Heart right ventricle (tissue), 16 donors: ENCODE data around the gene KCNQ1. TPM values are rescaled to one million over a fixed set of nuclear protein-coding genes. Genes with fewer than 3 reads are reported as not detected.

Source experiments
- ATAC-seq, 8 donors: fragments of 200-7000 bp; cut with Tn5 transposase; one replicate each; pipeline ENCODE4 v1.9.1; 2020; ENCODE audit warnings: mild to moderate bottlenecking in 8 of 8, moderate library complexity in 8 of 8, moderate number of reproducible peaks in 1 of 8
- DNase-seq, 2 donors: peaks; one replicate each; pipeline ENCODE4 v3.0.0-alpha.2; 2020
- H3K27ac ChIP-seq, 10 donors: fragments of 200-600 bp; sonication (generic) in 2 of 10; one replicate each; pipeline versions ENCODE4 v1.5.0 to v1.8.0; 2020 to 2022; ENCODE audit warnings: mild to moderate bottlenecking in 3 of 10
- H3K27me3 ChIP-seq, 7 donors: fragments of 200-600 bp; one replicate each; pipeline ENCODE4 v1.8.0; 2021 to 2022; ENCODE audit warnings: mild to moderate bottlenecking in 2 of 7
- H3K36me3 ChIP-seq, 9 donors: fragments of 200-600 bp; sonication (generic) in 1 of 9; one replicate each; pipeline versions ENCODE4 v1.5.0 to v1.8.0; 2020 to 2022; ENCODE audit warnings: mild to moderate bottlenecking in 2 of 9
- H3K4me1 ChIP-seq, 9 donors: fragments of 200-600 bp; sonication (generic) in 1 of 9; one replicate each; pipeline versions ENCODE4 v1.5.0 to v1.8.0; 2020 to 2022; ENCODE audit warnings: mild to moderate bottlenecking in 4 of 9
- H3K4me3 ChIP-seq, 10 donors: fragments of 200-600 bp; sonication (generic) in 2 of 10; one replicate each; pipeline versions ENCODE4 v1.5.0 to v1.8.0; 2020 to 2022; ENCODE audit warnings: mild to moderate bottlenecking in 7 of 10, moderate library complexity in 2 of 10
- H3K9me3 ChIP-seq, 11 donors: fragments of 200-600 bp in 10 of 11; sonication (generic) in 2 of 11; one replicate each; pipeline versions ENCODE4 v1.5.0 to v1.8.0; 2013 to 2022; ENCODE audit warnings: mild to moderate bottlenecking in 2 of 11, control low read depth in 1 of 11, moderate library complexity in 1 of 11
- WGBS, 2 donors: extraction: QIAGEN DNeasy Blood & Tissue Kit; methylation state at CpG; one replicate each; pipeline ENCODE4 v1.1.7; 2013; ENCODE audit warnings: inconsistent platforms in 1 of 2; 5-methylcytosine and 5-hydroxymethylcytosine counted together
- intact Hi-C, 10 donors: fragments of 100-400 bp; cut with DNase I; formaldehyde crosslinking; loops; one replicate each; pipeline versions ENCODE4 v1.11.1 to v1.14.2; 2022
- polyA plus RNA-seq, 2 donors: library from polyadenylated mRNA; stranded (reverse); fragments of 200-250 nt; gene quantifications; one replicate each; pipeline ENCODE4 v1.2.3, GENCODE V29; 2013
- total RNA-seq, 10 donors: library from RNA; stranded (reverse); fragmentation: NEBNext Ultra II Directional in 3 of 10; extraction: Animal tissue kit (Norgen Biotek cat#: 25700) in 3 of 10; gene quantifications; one replicate each; pipeline versions ENCODE4 v1.2.1 to v1.2.4, GENCODE V29; 2021 to 2023
- TF ChIP-seq, protein P1 (sequence below), 9 donors: fragments of 200-600 bp; sonication (generic) in 2 of 9; IDR thresholded peaks; one replicate each; pipeline versions ENCODE4 v1.5.0 to v1.8.0; 2021 to 2022; ENCODE audit warnings: antibody characterized with exemption in 9 of 9, mild to moderate bottlenecking in 5 of 9, moderate library complexity in 1 of 9
- donor health status: Arrhythmogenic right ventricular cardiomyopathy.
- donor health status: ischemic (EF 13 %, LVEDD 7.1; RV severe dilation, severe dysfunction).
- donor health status: healthy with polysubstance abuse.
- donor health status: DM: no; HTN: yes; CAD: no.
- donor health status: DM: no; HTN: no; CAD: no.
- donor health status: ischemic (EF 25% LVEDD 6.9; RV normal size, moderate dysfunction).
- donor health status: ischemic (EF 25% LVEDD 5.7; RV mildly dilated, moderate dysfunction).
- donor health status: healthy.
- donor health status: DM: yes; HTN: yes; CAD: no.
- donor health status: Ischemic cardiomyopathy.
- donor health status: ischemic (EF 35%, LVEDD 5.7; RV mildly dilated, moderate dysfunction).
- donor health status: nonischemic (EF 11% LVEDD 7.7; RV severe dilation, severe dysfunction).
- donor health status: DM: yes; HTN: yes; CAD: no.
- donor health status: PGD.
- donor health status: ischemic (EF 29% LVEDD 5.4; RV normal size, mild dysfunction).
- donor health status: nonischemic (EF 23%, LVEDD 6.1; RV moderate dilation, normal function).

The KCNQ1 gene
- total and polyA plus RNA-seq, 12 donors: 19.9 to 48.2 (median 33.7) TPM

DNA sequence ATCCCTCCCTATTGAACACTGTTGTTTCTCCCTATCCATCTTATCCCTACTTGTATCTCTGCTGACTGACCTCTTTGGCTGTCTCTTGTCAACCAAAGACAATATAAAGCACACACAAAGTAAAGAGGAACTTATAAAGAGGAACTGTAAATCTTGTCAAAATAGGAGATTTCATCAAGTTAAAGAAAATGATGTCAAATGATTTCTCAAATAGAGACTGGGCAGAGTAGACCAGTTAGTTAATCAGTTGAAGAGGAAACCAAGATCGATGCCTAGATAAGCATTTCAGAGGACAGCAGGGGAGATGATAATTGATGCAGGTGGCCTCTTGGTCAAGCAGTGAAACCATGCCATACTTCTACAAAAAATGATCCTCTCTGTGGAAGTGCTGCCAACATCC is 232.3 kb downstream of the KCNQ1 start:
- no peaks in the 10 kb centered on the region for H3K27me3 ChIP-seq
- H3K27ac ChIP-seq: no peak overlapping the region
- DNase-seq (no peak), ATAC-seq (no peak)
- H3K4me3 ChIP-seq: no peak overlapping the region
- TF ChIP-seq, protein P1, sequence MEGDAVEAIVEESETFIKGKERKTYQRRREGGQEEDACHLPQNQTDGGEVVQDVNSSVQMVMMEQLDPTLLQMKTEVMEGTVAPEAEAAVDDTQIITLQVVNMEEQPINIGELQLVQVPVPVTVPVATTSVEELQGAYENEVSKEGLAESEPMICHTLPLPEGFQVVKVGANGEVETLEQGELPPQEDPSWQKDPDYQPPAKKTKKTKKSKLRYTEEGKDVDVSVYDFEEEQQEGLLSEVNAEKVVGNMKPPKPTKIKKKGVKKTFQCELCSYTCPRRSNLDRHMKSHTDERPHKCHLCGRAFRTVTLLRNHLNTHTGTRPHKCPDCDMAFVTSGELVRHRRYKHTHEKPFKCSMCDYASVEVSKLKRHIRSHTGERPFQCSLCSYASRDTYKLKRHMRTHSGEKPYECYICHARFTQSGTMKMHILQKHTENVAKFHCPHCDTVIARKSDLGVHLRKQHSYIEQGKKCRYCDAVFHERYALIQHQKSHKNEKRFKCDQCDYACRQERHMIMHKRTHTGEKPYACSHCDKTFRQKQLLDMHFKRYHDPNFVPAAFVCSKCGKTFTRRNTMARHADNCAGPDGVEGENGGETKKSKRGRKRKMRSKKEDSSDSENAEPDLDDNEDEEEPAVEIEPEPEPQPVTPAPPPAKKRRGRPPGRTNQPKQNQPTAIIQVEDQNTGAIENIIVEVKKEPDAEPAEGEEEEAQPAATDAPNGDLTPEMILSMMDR (IDR thresholded peaks at IDR 0.05): no peak
- no peaks in the 10 kb centered on the region for H3K9me3 ChIP-seq
- 53 to 67% methylated on average over 1 of the region's 1 CpG for WGBS, 2 donors
- no peaks in the 10 kb centered on the region for H3K36me3 ChIP-seq
- peaks cover 0 to 50% (median 26%) of the 10 kb centered on the region in 9 donors for H3K4me1 ChIP-seq
- intact Hi-C loops: loop anchor here in 1 of 10 donors (10.0 kb wide), 1 partner anchor 132 kb away; no protein-coding TSS in a partner anchor

DNA sequence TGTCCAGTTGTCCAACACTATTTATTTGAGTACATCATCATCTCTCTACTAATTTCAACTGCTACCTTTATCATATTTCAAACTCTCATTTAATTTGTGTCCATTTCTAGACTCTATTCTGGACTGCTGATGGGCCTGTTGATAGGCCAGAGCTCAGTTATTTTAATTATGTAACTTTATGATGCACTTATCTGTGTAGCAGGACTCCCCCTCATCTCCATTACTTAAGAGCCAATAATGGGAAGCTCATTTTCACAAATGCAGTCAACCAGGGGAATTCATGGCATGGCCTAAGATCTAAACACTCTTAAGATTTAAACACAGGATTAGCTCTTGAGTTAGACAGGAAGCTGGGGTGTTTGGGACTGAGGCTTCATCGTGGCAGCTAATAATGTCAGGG is 233.6 kb downstream of the KCNQ1 start:
- Histone ChIP-seq H3K4me1 (peaks cover 0 to 50% (median 25%) of the 10 kb centered on the region in 9 donors), H3K9me3 (no peaks in the 10 kb centered on the region), H3K27ac (no peak overlapping the region), H3K4me3 (no peak overlapping the region), H3K36me3 (peaks cover 0 to 4% (median 0%) of the 10 kb centered on the region in 9 donors), H3K27me3 (no peaks in the 10 kb centered on the region)
- intact Hi-C loops: loop anchor here in 1 of 10 donors (10.0 kb wide), 1 partner anchor 134 kb away; no protein-coding TSS in a partner anchor
- TF ChIP-seq, protein P1 (IDR thresholded peaks at IDR 0.05): no peak
- WGBS, 2 donors: 42 to 58% methylated on average over 1 of the region's 1 CpG
- no peak for ATAC-seq
- no peak for DNase-seq

DNA sequence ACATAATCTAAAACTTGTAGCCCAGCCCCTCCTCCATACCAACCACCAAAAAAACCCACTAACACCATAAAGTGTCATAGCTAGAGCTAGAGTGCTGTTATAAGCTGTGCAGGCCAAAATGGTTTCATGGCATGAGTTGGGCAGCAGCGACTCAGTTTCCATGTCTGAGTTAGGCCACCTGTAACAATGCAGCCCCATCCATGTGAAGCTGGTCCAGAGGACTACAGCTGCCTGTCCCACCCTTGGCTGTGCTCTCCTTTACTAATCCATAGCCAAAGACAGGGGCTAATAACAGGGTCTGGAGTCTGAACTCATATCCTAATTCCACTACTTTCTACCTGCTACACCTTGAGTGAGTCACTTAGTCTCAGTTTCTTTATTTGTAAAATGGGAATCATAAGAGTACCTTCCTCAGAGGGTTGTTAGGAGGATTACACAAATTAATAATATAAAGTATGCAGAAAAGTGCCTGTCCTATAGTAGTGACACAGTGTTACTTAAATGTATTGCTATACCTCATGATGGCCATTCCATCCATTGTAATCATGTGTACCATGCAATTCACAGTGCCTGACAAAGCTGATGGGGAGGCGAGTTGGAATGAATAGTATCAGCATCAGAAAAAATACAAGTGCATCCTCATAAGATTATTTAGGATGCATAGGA is 234.3 kb downstream of the KCNQ1 start:
- Histone ChIP-seq H3K27me3 (no peaks in the 10 kb centered on the region), H3K27ac (no peak overlapping the region), H3K4me3 (no peak overlapping the region), H3K4me1 (peaks cover 0 to 46% (median 18%) of the 10 kb centered on the region in 9 donors), H3K36me3 (peaks cover 0 to 4% (median 0%) of the 10 kb centered on the region in 9 donors), H3K9me3 (no peaks in the 10 kb centered on the region)
- intact Hi-C loops: loop anchor here in 1 of 10 donors (10.0 kb wide), 1 partner anchor 134 kb away; no protein-coding TSS in a partner anchor
- DNase-seq (no peak), ATAC-seq (no peak)
- WGBS, 2 donors: 98% methylated on average over 2 of the region's 2 CpGs
- TF ChIP-seq, protein P1 (IDR thresholded peaks at IDR 0.05): no peak

DNA sequence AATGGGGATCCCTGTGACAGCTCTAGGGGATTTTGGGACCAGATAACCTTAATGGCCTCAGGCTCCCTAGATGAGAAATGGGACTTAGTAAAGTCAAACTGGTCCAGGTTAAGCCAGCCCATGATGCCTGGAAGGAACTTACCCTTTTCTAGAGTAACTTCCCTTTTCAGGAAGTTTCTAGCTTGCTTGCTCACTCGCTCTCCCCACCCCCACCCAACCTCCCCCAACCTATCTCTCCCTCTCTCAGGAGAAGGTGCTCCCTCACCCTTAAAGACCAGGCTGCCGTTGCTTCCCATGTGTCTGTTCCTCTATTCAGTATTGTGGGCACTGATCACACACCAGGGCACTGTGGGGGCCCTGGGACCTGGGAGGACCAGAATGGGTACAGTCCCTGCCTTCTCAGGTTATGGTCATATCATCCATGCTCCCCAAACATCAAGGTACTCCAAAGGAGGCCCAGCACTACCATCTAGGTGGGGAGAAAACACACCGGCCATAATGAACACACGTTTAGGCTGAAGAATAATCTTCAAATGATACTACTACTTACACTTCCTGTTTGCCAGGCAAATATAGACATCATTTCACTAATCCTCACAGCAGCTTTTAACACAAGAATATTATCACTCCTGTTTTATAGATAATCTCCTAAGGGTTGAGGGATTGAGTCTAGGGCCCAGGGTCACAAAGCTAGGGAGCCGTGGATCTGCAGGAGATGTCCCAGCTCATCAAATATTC is 236.8 kb downstream of the KCNQ1 start:
- intact Hi-C loops: no loop called here
- Histone ChIP-seq H3K27me3 (no peaks in the 10 kb centered on the region), H3K4me3 (no peak overlapping the region), H3K36me3 (peaks cover 0 to 10% (median 0%) of the 10 kb centered on the region in 9 donors), H3K4me1 (peaks cover 0 to 24% (median 0%) of the 10 kb centered on the region in 9 donors), H3K9me3 (no peaks in the 10 kb centered on the region), H3K27ac (no peak overlapping the region)
- ATAC-seq (no peak), DNase-seq (no peak)
- TF ChIP-seq, protein P1 (IDR thresholded peaks at IDR 0.05): no peak
- WGBS, 2 donors: 86 to 91% methylated on average over 5 of the region's 5 CpGs
